AG04450 (cell line): ENCODE data around the gene TMEM209. TPM values are rescaled to one million over a fixed set of nuclear protein-coding genes. Genes with fewer than 3 reads are reported as not detected.

Experiments
- CTCF ChIA-PET: fragments of 300-600, 350-600 bp; formaldehyde crosslinking; extraction: SDS; loops from one replicate; lab custom pipeline; 2022; ENCODE audit warnings: antibody characterized with exemption, inconsistent platforms; lab: Charles Lee
- POLR2A ChIA-PET: fragments of 350-600 bp; formaldehyde crosslinking; extraction: SDS; loops from one replicate; lab custom pipeline; 2021; ENCODE audit warnings: antibody characterized with exemption, inconsistent platforms; lab: Yijun Ruan, JAX
- DNase-seq: peaks from one replicate; pipeline ENCODE4 v3.0.0-alpha.2; 2011; ENCODE audit warnings: low read depth, low spot score
- H3K27ac ChIP-seq: one replicate; pipeline ENCODE4 v1.5.1; 2012; ENCODE audit warnings: low read depth, low read length, control low read depth
- H3K27me3 ChIP-seq: one replicate; pipeline ENCODE4 v1.6.0; 2012; ENCODE audit warnings: low read length; ENCODE audit not compliant: control insufficient read depth, insufficient read depth
- H3K4me3 ChIP-seq: 2 replicates; pipeline ENCODE4 v1.5.1; 2011; ENCODE audit warnings: mild to moderate bottlenecking, low read depth, low read length, control low read depth
- H3K9me3 ChIP-seq: 2 replicates; pipeline ENCODE4 v1.5.1; 2012; ENCODE audit warnings: low read length; ENCODE audit not compliant: control insufficient read depth, insufficient read depth
- polyA plus RNA-seq: library from polyadenylated mRNA; depleted of rRNA; stranded (reverse); fragments of >200 nt; gene quantifications from 2 replicates; pipeline ENCODE4 v1.2.3, GENCODE V29; 2011; rRNA removed
- TF ChIP-seq, protein P1 (sequence below): IDR thresholded peaks from 2 replicates; pipeline ENCODE4 v1.5.1; 2011; ENCODE audit warnings: low read depth, low read length, control low read depth, inconsistent platforms

The TMEM209 gene
- polyA plus RNA-seq, 1 experiment: 15.2 TPM

DNA sequence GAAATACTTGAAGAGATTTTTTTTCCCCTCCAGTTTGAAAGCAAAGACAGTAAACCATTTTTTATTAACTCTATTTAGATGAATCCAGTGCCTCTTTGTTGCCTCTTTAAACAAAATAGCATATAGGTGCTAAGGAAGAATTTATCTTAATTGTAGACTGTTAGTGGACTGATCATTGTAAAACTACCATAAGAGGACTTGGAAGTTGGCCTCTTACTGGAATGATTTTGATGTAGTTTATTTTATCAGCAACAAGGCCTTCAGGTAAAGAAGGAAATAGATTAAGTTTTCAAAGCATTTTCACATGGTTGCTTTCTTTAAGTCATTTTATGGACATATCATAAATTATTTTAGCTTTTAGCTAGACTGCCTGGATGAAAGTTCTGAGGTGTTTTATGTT lies 81.7 kb downstream of the TMEM209 start:
- H3K27me3 ChIP-seq: no peaks in the 10 kb centered on the region
- TF ChIP-seq, protein P1, sequence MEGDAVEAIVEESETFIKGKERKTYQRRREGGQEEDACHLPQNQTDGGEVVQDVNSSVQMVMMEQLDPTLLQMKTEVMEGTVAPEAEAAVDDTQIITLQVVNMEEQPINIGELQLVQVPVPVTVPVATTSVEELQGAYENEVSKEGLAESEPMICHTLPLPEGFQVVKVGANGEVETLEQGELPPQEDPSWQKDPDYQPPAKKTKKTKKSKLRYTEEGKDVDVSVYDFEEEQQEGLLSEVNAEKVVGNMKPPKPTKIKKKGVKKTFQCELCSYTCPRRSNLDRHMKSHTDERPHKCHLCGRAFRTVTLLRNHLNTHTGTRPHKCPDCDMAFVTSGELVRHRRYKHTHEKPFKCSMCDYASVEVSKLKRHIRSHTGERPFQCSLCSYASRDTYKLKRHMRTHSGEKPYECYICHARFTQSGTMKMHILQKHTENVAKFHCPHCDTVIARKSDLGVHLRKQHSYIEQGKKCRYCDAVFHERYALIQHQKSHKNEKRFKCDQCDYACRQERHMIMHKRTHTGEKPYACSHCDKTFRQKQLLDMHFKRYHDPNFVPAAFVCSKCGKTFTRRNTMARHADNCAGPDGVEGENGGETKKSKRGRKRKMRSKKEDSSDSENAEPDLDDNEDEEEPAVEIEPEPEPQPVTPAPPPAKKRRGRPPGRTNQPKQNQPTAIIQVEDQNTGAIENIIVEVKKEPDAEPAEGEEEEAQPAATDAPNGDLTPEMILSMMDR: no peak
- no peak for DNase-seq
- H3K27ac ChIP-seq: no peak overlapping the region
- H3K4me3 ChIP-seq: no peak overlapping the region
- CTCF ChIA-PET: no interaction called here
- no peaks in the 10 kb centered on the region for H3K9me3 ChIP-seq
- POLR2A ChIA-PET: no interaction called here

DNA sequence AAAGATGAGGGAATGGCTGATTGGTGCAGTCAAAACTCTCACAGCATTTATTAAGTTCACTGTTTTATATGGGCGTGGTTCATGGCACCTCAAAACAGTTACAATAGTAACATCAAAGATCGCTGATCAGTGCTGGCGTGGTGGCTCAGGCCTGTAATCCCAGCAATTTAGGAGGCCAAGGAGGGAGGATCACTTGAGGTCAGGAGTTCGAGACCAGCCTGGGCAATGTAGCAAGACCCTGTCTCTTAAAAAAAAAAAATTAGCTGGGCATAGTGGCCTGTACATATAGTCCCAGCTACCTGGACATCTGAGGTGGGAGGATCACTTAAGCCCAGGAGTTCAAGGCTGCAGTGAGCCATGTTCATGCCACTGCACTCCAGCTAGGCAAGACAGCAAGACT lies 86.4 kb downstream of the TMEM209 start:
- ChIA-PET CTCF (interaction anchor here (1.2 kb wide), 1 partner anchor 46 kb away, joined by 4 read pairs; no protein-coding TSS in a partner anchor), POLR2A (interaction anchor here (0.6 kb wide), 1 partner anchor 565 kb away, joined by 5 read pairs; no protein-coding TSS in a partner anchor)
- Histone ChIP-seq H3K9me3 (no peaks in the 10 kb centered on the region), H3K4me3 (no peak overlapping the region), H3K27ac (no peak overlapping the region), H3K27me3 (no peaks in the 10 kb centered on the region)
- no peak for DNase-seq
- TF ChIP-seq, protein P1: no peak

DNA sequence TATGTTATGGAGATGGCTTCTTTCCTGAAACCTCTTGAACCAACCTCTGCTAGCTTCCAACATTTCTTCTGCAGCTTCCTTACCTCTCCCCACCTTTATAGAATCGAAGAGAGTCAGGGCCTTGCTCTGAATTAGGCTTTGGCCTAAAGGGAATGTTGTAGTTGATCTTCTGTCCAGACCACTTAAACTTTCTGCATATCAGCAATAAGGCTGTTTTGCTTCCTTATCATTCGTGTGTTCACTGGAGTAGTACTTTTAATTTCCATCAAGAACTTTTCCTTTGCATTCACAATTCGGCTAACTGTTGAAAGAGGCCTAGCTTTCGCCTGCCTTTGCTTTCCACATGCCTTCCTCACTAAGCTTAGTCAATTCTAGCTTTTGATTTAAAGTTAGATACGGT lies 86.9 kb downstream of the TMEM209 start:
- TF ChIP-seq, protein P1: no peak
- DNase-seq: no peak
- POLR2A ChIA-PET: no interaction called here
- Histone ChIP-seq H3K27me3 (no peaks in the 10 kb centered on the region), H3K27ac (no peak overlapping the region), H3K4me3 (no peak overlapping the region), H3K9me3 (no peaks in the 10 kb centered on the region)
- CTCF ChIA-PET: no interaction called here

DNA sequence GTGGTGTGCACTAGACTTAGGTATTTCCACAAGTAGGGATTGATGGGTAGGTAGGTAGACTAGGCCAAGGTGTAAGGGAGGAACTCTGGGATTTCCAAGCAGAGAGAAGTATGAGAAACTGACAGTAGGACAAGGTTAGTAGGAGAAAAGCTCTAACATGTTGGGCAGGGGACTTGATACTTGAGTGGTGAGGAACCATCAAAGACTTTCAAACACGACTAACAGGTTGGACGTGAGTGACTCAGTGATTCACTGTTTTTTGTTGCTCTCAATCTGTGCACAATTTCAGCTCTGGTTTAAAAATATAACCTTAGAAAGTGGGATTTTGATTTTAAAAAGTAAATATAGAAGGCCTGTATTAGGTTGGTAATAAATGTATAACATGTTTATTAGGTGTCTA lies 90.4 kb downstream of the TMEM209 start:
- TF ChIP-seq, protein P1: no peak
- H3K9me3 ChIP-seq: no peaks in the 10 kb centered on the region
- DNase-seq: no peak
- H3K27ac ChIP-seq: no peak overlapping the region
- H3K4me3 ChIP-seq: no peak overlapping the region
- ChIA-PET CTCF (interaction anchor here (0.6 to 3.4 kb wide), 2 partner anchors 18 to 104 kb away, joined by 4 to 12 read pairs; no protein-coding TSS in a partner anchor), POLR2A (no interaction called here)
- no peaks in the 10 kb centered on the region for H3K27me3 ChIP-seq

Other genes with a start within 250 kb of the TMEM209 start
- 25.1 and 26.4 TPM in 2 replicates for gene ZC3HC1, start 154.0 kb downstream of the TMEM209 start, polyA plus RNA-seq
- gene KLHDC10, start 134.9 kb downstream of the TMEM209 start, polyA plus RNA-seq: 23.3 and 29.7 TPM in 2 replicates
- gene SSMEM1, start 2.5 kb upstream of the TMEM209 start, polyA plus RNA-seq: not detected in 2 replicates
- 0.05 and 0.10 TPM in 2 replicates for gene CPA2, start 61.5 kb upstream of the TMEM209 start, polyA plus RNA-seq
- 65.7 and 71.8 TPM in 2 replicates for gene CPA4, start 87.8 kb upstream of the TMEM209 start, polyA plus RNA-seq
- gene CPA5, start 139.4 kb upstream of the TMEM209 start, polyA plus RNA-seq: 0.14 and 0.16 TPM in 2 replicates
- gene CPA1, start 175.1 kb upstream of the TMEM209 start, polyA plus RNA-seq: 0.07 and 0.09 TPM in 2 replicates
- 23.6 and 26.4 TPM in 2 replicates for gene CEP41, start 235.6 kb upstream of the TMEM209 start, polyA plus RNA-seq